ENCODE data around the gene DAZAP2. TPM values are rescaled to one million over a fixed set of nuclear protein-coding genes. Genes with fewer than 3 reads are reported as not detected.

Gene DAZAP2
- polyA plus RNA-seq, 3 donors = 975 to 2,004 (median 1,697) TPM

DNA sequence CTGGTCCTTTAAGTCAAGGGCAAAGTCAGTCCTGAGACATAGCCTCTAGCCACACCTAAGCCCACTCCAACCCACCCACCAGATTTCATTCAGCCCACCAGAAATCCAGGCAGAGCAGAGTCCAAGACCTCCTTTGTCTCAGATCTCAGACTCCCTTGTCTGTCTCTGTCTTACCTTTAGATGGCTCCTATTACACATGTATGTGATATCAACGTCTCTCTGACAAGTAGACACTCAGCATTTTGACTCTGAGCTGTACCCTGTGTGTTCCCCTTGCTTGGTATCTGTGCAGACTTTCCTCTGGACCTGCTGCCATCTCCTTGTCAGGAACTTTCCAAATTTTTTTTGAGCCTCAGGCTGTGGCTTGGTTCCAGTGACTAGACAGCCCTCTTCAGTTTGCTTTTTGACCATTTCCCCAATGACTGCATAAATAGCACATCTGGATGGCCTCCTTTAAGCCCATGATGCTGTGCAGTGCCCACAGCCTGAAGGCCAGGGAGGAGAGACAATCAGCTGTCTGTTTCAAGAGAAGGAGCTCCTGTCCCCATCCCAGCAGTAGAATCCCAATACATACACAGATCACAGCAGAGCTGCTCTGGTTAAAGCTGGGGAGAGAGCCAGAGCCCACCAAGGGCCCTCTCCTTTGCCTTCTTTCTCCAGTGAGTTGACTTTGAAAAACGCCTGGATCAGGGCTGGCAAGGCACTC is 27.8 kb upstream of the DAZAP2 start:
- peaks cover 0 to 3% (median 0%) of the 10 kb centered on the region in 7 donors for H3K9me3 Mint-ChIP-seq
- TF ChIP-seq, protein P1, sequence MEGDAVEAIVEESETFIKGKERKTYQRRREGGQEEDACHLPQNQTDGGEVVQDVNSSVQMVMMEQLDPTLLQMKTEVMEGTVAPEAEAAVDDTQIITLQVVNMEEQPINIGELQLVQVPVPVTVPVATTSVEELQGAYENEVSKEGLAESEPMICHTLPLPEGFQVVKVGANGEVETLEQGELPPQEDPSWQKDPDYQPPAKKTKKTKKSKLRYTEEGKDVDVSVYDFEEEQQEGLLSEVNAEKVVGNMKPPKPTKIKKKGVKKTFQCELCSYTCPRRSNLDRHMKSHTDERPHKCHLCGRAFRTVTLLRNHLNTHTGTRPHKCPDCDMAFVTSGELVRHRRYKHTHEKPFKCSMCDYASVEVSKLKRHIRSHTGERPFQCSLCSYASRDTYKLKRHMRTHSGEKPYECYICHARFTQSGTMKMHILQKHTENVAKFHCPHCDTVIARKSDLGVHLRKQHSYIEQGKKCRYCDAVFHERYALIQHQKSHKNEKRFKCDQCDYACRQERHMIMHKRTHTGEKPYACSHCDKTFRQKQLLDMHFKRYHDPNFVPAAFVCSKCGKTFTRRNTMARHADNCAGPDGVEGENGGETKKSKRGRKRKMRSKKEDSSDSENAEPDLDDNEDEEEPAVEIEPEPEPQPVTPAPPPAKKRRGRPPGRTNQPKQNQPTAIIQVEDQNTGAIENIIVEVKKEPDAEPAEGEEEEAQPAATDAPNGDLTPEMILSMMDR (IDR thresholded peaks at IDR 0.05) = no peak
- no peak overlapping the region for H3K4me3 ChIP-seq (replicated peaks in 1 of 3; ENCODE audit: low read depth in 2 of 3, low read length in 3 of 3)
- H2AFZ ChIP-seq (ENCODE audit: insufficient read depth, low read depth, low read length, poor library complexity, severe bottlenecking) = no peak overlapping the region
- no peaks in the 10 kb centered on the region for H3K36me3 ChIP-seq (replicated peaks in 1 of 2; ENCODE audit: control insufficient read depth in 1 of 2, insufficient read depth in 2 of 2, low read length in 2 of 2)
- peaks cover 0 to 7% (median 2%) of the 10 kb centered on the region in 3 donors for H3K27me3 Mint-ChIP-seq (ENCODE audit: low read depth in 3 of 3)
- 75% methylated on average over 2 of the region's 2 CpGs for WGBS (ENCODE audit: insufficient coverage)
- H3K4me1 Mint-ChIP-seq = no peaks in the 10 kb centered on the region
- intact Hi-C loops (cut with micrococcal nuclease) = loop anchor here in 1 of 2 donors (10.0 kb wide), 1 partner anchor 54 kb away; no protein-coding TSS in a partner anchor
- H4K20me1 ChIP-seq (ENCODE audit: insufficient read depth, low read length) = no peaks in the 10 kb centered on the region
- no peaks in the 10 kb centered on the region for H3K9me3 ChIP-seq (replicated peaks in 1 of 2; ENCODE audit: control insufficient read depth in 1 of 2, insufficient read depth in 1 of 2, low read length in 2 of 2)
- H3K27me3 ChIP-seq (ENCODE audit: control insufficient read depth in 2 of 2, insufficient read depth in 2 of 2, low read length in 2 of 2) = no peaks in the 10 kb centered on the region
- no peak overlapping the region for H3K9ac ChIP-seq (ENCODE audit: insufficient read depth, low read length, poor library complexity, severe bottlenecking)
- H3K4me1 ChIP-seq (ENCODE audit: control insufficient read depth in 1 of 2, insufficient read depth in 2 of 2, low read length in 2 of 2) = no peaks in the 10 kb centered on the region
- H3K4me2 ChIP-seq (replicated peaks; ENCODE audit: extremely low read depth, low read length, poor library complexity, severe bottlenecking) = no peak overlapping the region
- no peak overlapping the region for H3K27ac Mint-ChIP-seq
- DNase-seq = no peak
- H3K79me2 ChIP-seq (ENCODE audit: insufficient read depth, low read length) = no peaks in the 10 kb centered on the region
- H3K36me3 Mint-ChIP-seq = no peaks in the 10 kb centered on the region
- H3K4me3 Mint-ChIP-seq = no peak overlapping the region
- H3K27ac ChIP-seq (ENCODE audit: low read depth in 1 of 2, low read length in 2 of 2) = no peak overlapping the region

DNA sequence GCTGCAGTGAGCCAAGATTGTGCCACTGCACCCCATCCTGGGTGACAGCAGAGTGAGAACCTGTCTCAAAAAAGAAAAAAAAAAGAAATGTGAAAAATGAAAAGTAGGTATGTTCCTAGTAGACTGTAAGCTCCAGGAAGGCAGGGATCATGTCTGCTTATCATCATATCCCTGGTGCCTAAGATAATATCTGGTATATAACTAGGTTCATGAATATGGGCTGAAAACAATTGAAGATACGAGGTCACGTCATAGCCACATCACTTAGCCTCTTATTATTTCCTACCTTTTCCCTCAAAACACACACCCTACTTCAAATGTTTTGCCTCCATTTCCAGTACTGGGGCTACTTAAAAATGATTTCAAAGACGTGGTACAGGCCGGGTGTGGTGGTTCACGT is 23.7 kb upstream of the DAZAP2 start:
- no peak overlapping the region for H3K4me3 ChIP-seq (replicated peaks in 1 of 3; ENCODE audit: low read depth in 2 of 3, low read length in 3 of 3)
- no peak for DNase-seq
- no peak overlapping the region for H3K9ac ChIP-seq (ENCODE audit: insufficient read depth, low read length, poor library complexity, severe bottlenecking)
- H3K4me1 ChIP-seq (ENCODE audit: control insufficient read depth in 1 of 2, insufficient read depth in 2 of 2, low read length in 2 of 2) = peaks cover 13 to 17% of the 10 kb centered on the region in 2 donors
- intact Hi-C loops (cut with micrococcal nuclease) = loop anchor here (5.0 to 10.0 kb wide), 2 partner anchors 37 to 50 kb away; no protein-coding TSS in a partner anchor
- H3K27ac ChIP-seq (ENCODE audit: low read depth in 1 of 2, low read length in 2 of 2) = no peak overlapping the region
- H3K27ac Mint-ChIP-seq = no peak overlapping the region
- no peak overlapping the region for H3K4me3 Mint-ChIP-seq
- no peaks in the 10 kb centered on the region for H4K20me1 ChIP-seq (ENCODE audit: insufficient read depth, low read length)
- no peaks in the 10 kb centered on the region for H3K9me3 ChIP-seq (replicated peaks in 1 of 2; ENCODE audit: control insufficient read depth in 1 of 2, insufficient read depth in 1 of 2, low read length in 2 of 2)
- H3K27me3 ChIP-seq (ENCODE audit: control insufficient read depth in 2 of 2, insufficient read depth in 2 of 2, low read length in 2 of 2) = peaks cover 0 to 7% of the 10 kb centered on the region in 2 donors
- no peak overlapping the region for H3K4me2 ChIP-seq (replicated peaks; ENCODE audit: extremely low read depth, low read length, poor library complexity, severe bottlenecking)
- H2AFZ ChIP-seq (ENCODE audit: insufficient read depth, low read depth, low read length, poor library complexity, severe bottlenecking) = no peak overlapping the region
- 98% methylated on average over 5 of the region's 5 CpGs for WGBS (ENCODE audit: insufficient coverage)
- H3K36me3 Mint-ChIP-seq = peaks cover 0 to 3% of the 10 kb centered on the region in 2 donors
- TF ChIP-seq, protein P1 (IDR thresholded peaks at IDR 0.05) = no peak
- peaks cover 2 to 5% (median 2%) of the 10 kb centered on the region in 3 donors for H3K27me3 Mint-ChIP-seq (ENCODE audit: low read depth in 3 of 3)
- no peaks in the 10 kb centered on the region for H3K36me3 ChIP-seq (replicated peaks in 1 of 2; ENCODE audit: control insufficient read depth in 1 of 2, insufficient read depth in 2 of 2, low read length in 2 of 2)
- H3K4me1 Mint-ChIP-seq = peaks cover 11% of the 10 kb centered on the region
- peaks cover 0 to 4% (median 0%) of the 10 kb centered on the region in 7 donors for H3K9me3 Mint-ChIP-seq
- no peaks in the 10 kb centered on the region for H3K79me2 ChIP-seq (ENCODE audit: insufficient read depth, low read length)

Measured in CD14-positive monocyte (primary cell).